Brain microvascular endothelial cell (primary cell): ENCODE measurements around the gene CDH4.

Source experiments
- DNase-seq: peaks from one replicate; pipeline ENCODE4 v3.0.0-alpha.2; 2020
- H3K27ac ChIP-seq: fragments of 250-450 bp; sonication (Bioruptor Pico); 2 replicates; pipeline ENCODE4 v1.5.1; 2020; ENCODE audit warnings: mild to moderate bottlenecking, moderate library complexity
- H3K27me3 ChIP-seq: fragments of 250-450 bp; sonication (Bioruptor Pico); replicated peaks from 2 replicates; pipeline ENCODE4 v1.5.1; 2020; ENCODE audit warnings: mild to moderate bottlenecking
- H3K36me3 ChIP-seq: fragments of 250-450 bp; sonication (Bioruptor Pico); replicated peaks from 2 replicates; pipeline ENCODE4 v1.5.1; 2020; ENCODE audit warnings: mild to moderate bottlenecking
- H3K4me3 ChIP-seq: 2 replicates; pipeline ENCODE4 v1.5.1; 2011; ENCODE audit warnings: low read depth, mild to moderate bottlenecking, control low read depth, low read length, moderate library complexity
- in situ Hi-C: cut with HindIII; loops from 2 replicates; pipeline ENCODE4 v1.10.0; 2017; ENCODE audit warnings: low sequenced_read_pairs, low pct_ligation_motif_present
- TF ChIP-seq, protein P1 (sequence below): IDR thresholded peaks from 2 replicates; pipeline ENCODE4 v1.5.1; 2011; ENCODE audit warnings: low read depth, mild to moderate bottlenecking, moderate library complexity, low read length, control low read depth, inconsistent platforms; ENCODE audit errors: missing control alignments

CDH4 gene

DNA sequence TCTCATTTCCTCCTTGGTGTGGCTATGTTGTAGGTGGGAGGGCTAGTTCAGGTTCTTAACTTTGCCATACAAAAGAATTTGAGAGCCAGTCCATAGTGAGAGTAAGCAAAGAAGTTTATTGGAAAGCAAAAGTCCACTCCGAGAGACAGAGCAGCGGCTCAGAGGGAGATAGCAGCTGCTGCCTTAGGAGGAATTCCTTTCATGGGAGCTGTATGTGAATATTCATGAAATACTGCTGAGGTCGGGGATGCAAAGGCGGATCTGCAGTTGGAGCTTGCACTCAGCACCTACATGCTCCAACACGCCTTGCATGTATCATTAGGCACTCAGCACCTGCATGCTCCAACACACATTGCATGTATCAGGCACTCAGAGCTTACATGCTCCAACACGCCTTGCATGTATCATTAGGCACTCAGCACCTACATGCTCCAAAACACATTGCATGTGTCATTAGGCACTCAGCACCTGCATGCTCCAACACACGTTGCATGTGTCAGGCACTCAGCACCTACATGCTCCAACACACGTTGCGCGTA lies 54.9 kb downstream of the CDH4 start:
- no peak for DNase-seq
- no peak overlapping the region for H3K4me3 ChIP-seq
- in situ Hi-C loops: no loop called here
- H3K27ac ChIP-seq: no peak overlapping the region
- no peaks in the 10 kb centered on the region for H3K27me3 ChIP-seq
- no peaks in the 10 kb centered on the region for H3K36me3 ChIP-seq
- TF ChIP-seq, protein P1, sequence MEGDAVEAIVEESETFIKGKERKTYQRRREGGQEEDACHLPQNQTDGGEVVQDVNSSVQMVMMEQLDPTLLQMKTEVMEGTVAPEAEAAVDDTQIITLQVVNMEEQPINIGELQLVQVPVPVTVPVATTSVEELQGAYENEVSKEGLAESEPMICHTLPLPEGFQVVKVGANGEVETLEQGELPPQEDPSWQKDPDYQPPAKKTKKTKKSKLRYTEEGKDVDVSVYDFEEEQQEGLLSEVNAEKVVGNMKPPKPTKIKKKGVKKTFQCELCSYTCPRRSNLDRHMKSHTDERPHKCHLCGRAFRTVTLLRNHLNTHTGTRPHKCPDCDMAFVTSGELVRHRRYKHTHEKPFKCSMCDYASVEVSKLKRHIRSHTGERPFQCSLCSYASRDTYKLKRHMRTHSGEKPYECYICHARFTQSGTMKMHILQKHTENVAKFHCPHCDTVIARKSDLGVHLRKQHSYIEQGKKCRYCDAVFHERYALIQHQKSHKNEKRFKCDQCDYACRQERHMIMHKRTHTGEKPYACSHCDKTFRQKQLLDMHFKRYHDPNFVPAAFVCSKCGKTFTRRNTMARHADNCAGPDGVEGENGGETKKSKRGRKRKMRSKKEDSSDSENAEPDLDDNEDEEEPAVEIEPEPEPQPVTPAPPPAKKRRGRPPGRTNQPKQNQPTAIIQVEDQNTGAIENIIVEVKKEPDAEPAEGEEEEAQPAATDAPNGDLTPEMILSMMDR: no peak

DNA sequence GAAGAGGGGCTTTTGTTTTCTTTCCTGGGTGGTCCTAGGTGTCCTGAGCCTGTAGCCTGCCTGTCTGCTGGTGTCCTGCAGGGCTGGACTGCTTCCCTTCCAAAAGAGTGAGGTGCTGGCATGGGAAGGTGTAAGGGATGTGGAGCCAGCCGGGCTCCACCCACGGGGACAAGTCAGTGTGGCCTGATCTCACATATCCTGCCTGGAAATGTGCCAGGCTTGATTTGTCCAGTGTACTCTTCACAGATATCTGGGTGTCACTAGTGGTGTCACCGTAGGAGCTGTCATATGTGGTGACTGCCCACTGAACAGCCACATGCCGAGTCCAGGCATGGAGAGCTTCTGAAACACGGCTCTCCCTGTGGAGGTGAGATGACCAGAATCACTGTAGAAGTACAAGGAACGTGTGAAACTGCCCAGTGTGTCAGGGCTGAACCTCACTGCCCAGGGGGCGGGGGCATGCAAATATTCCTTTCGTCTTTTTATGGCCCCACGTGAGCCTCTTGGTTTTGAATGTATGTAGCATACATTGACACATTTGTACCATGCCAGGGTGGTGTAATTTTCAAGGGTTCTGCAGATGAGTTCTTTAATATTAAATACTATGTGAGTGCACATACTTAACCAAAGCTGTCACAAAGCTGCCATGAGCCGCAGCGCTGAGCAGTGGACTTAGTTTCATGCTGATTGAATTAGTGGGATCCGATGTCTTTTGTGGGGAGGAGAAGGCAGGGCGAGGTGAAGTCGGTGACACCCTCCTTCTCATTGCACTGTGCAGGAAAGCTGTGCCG lies 55.8 kb downstream of the CDH4 start:
- in situ Hi-C loops: no loop called here
- Histone ChIP-seq H3K27me3 (no peaks in the 10 kb centered on the region), H3K4me3 (no peak overlapping the region), H3K27ac (no peak overlapping the region), H3K36me3 (no peaks in the 10 kb centered on the region)
- TF ChIP-seq, protein P1: no peak
- no peak for DNase-seq

DNA sequence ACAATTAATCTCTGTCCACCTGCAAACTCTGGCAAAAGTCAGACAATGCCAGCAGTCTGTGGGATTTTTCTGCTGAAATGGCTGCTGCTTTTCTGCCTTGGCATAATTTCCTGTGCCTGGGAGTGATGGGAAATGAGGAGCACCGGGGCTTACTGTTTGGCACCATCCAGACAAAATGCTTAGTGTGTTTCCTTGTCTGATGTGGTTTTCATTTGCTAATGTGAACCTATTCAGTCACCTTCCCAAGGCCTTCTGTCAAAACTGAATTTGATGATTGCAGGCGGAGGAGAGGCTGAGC lies 56.4 kb downstream of the CDH4 start:
- no peaks in the 10 kb centered on the region for H3K36me3 ChIP-seq
- no peak overlapping the region for H3K27ac ChIP-seq
- no peaks in the 10 kb centered on the region for H3K27me3 ChIP-seq
- no peak for DNase-seq
- TF ChIP-seq, protein P1: no peak
- H3K4me3 ChIP-seq: no peak overlapping the region
- in situ Hi-C loops: no loop called here

DNA sequence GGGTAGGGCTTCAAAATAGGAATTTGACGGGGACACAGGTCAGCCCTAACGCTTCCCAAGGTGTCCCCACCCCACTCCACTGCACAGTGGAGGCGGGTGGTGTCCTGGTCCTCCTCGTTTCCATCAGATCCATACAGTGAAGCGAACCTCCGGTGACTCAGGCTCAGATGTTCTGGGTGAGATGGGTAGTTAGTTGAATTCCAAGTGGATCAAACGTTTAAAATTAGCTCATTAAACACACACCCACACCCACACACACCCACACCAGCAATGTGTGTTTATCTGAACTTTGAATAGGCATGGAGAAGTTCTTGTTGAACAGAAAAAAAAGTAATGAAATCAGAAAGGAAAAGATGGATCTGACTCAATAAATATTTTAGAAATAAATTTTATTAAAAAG lies 58.9 kb downstream of the CDH4 start:
- Histone ChIP-seq H3K27ac (no peak overlapping the region), H3K27me3 (no peaks in the 10 kb centered on the region), H3K4me3 (no peak overlapping the region), H3K36me3 (no peaks in the 10 kb centered on the region)
- TF ChIP-seq, protein P1: no peak
- DNase-seq: no peak
- in situ Hi-C loops: no loop called here

DNA sequence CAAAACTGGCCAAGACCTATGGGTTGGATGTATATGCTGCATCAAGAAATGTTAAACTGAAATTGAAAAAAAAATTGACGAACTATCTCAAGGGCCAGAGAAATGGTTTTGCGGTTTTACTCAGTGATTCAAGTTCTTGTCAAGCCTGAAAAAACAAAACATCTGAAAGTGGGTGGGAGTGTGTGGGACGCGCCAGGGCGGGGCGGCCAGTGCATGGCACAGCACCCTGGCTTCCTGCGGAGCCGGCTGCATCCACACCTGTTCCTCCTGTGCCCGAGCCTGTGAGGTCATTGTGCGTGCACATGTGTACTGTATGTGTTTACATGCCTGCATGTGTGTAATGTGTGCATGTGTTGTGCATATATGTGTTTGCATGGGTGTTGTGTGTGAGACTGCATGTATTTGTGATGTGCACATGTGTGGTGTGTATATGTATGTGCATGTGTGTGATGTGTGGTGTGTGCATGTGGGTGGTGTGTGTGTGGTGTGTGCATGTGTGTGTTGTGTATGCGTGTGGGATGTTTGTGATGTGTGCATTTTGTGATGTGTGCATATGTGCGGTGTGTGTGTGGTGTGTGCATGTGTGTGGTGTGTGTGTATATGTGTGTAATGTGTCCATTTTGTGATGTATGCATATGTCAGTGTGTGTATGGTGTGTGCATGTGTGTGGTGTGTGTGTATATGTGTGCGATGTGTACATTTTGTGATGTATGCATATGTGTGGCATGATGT lies 59.8 kb downstream of the CDH4 start:
- no peak overlapping the region for H3K27ac ChIP-seq
- no peak for DNase-seq
- in situ Hi-C loops: no loop called here
- no peaks in the 10 kb centered on the region for H3K36me3 ChIP-seq
- no peaks in the 10 kb centered on the region for H3K27me3 ChIP-seq
- TF ChIP-seq, protein P1: no peak
- no peak overlapping the region for H3K4me3 ChIP-seq

DNA sequence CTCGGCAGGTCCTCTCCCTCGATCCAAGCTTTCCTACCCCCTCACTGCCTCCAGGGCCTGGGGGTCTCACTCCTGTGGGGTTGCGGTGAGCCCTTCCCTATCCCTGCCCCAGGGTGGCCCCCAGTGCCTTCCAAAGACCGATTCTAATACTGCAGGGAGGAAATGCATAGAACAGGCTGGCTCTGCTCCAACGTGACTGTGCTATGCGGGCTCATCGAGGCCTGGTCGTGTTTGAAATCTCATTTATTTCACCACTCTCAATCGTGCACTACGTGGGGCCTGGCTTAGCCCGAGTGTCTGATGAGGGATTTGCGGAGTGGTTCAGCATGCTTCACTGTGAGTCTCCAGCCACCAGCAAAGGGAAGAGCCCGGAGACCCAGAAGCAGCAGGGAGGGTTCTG lies 60.9 kb downstream of the CDH4 start:
- Histone ChIP-seq H3K4me3 (no peak overlapping the region), H3K27ac (no peak overlapping the region), H3K27me3 (no peaks in the 10 kb centered on the region), H3K36me3 (no peaks in the 10 kb centered on the region)
- DNase-seq: no peak
- TF ChIP-seq, protein P1: no peak
- in situ Hi-C loops: no loop called here
